Measurements from ENCODE around the gene UBXN1. TPM values are rescaled to one million over a fixed set of nuclear protein-coding genes. Genes with fewer than 3 reads are reported as not detected.
A peak's percentile ranks its signal among the peaks of the same experiment; 100 is the strongest.

UBXN1 gene
- total RNA-seq, 4 donors from 2014 or later = 135 to 196 (median 167) TPM

DNA sequence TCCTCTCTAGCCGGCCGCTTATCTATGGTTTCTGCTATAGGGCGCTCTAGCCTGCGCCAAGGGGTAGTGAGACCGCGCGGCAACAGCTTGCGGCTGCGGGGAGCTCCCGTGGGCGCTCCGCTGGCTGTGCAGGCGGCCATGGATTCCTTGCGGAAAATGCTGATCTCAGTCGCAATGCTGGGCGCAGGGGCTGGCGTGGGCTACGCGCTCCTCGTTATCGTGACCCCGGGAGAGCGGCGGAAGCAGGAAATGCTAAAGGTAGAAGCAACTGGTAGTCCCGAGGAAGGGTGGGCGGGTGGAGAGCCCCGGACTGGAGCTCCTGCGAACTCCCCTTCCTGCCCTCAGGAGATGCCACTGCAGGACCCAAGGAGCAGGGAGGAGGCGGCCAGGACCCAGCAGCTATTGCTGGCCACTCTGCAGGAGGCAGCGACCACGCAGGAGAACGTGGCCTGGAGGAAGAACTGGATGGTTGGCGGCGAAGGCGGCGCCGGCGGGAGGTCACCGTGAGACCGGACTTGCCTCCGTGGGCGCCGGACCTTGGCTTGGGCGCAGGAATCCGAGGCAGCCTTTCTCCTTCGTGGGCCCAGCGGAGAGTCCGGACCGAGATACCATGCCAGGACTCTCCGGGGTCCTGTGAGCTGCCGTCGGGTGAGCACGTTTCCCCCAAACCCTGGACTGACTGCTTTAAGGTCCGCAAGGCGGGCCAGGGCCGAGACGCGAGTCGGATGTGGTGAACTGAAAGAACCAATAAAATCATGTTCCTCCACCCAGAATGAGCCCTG lies 7.1 kb downstream of the UBXN1 start, which contains the start of the genes LBHD1 and UQCC3:
Gene LBHD1, minus strand, starts transcription at position 660 of the 782 bp plus-strand sequence. CDS start 2,236 bp downstream, outside the sequence.
Gene UQCC3, plus strand, starts transcription at position 66 of the 782 bp plus-strand sequence. Its CDS starts 73 bp downstream, at position 139.
- ATAC-seq (ENCODE audit: low FRiP score) (peak; percentile 79), DNase-seq (ENCODE audit: low spot score) (peak; percentile 43)
- TF ChIP-seq, protein P1, sequence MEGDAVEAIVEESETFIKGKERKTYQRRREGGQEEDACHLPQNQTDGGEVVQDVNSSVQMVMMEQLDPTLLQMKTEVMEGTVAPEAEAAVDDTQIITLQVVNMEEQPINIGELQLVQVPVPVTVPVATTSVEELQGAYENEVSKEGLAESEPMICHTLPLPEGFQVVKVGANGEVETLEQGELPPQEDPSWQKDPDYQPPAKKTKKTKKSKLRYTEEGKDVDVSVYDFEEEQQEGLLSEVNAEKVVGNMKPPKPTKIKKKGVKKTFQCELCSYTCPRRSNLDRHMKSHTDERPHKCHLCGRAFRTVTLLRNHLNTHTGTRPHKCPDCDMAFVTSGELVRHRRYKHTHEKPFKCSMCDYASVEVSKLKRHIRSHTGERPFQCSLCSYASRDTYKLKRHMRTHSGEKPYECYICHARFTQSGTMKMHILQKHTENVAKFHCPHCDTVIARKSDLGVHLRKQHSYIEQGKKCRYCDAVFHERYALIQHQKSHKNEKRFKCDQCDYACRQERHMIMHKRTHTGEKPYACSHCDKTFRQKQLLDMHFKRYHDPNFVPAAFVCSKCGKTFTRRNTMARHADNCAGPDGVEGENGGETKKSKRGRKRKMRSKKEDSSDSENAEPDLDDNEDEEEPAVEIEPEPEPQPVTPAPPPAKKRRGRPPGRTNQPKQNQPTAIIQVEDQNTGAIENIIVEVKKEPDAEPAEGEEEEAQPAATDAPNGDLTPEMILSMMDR (IDR thresholded peaks at IDR 0.05) = no peak

DNA sequence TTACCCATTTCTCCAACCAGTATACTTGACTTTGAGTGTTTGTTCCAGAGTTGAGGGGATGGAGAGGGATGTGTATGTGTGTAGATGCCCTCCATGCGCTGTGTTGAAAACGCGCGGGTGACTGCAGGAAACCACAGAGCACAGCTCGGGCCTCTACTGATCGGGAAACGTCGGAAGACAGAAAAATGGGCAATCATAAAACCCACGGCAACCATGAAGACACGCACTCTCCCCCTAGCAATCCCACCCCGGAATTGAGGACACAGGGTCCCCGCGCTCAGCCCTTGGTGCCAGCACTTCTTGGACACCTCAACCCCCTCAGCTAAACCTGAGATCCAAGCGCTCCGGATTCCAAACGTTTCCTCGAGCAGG lies 7.7 kb downstream of the UBXN1 start:
- TF ChIP-seq, protein P1 (IDR thresholded peaks at IDR 0.05) = no peak
- ATAC-seq (ENCODE audit: low FRiP score) = peak; percentile 12
- DNase-seq (ENCODE audit: low spot score) = no peak

DNA sequence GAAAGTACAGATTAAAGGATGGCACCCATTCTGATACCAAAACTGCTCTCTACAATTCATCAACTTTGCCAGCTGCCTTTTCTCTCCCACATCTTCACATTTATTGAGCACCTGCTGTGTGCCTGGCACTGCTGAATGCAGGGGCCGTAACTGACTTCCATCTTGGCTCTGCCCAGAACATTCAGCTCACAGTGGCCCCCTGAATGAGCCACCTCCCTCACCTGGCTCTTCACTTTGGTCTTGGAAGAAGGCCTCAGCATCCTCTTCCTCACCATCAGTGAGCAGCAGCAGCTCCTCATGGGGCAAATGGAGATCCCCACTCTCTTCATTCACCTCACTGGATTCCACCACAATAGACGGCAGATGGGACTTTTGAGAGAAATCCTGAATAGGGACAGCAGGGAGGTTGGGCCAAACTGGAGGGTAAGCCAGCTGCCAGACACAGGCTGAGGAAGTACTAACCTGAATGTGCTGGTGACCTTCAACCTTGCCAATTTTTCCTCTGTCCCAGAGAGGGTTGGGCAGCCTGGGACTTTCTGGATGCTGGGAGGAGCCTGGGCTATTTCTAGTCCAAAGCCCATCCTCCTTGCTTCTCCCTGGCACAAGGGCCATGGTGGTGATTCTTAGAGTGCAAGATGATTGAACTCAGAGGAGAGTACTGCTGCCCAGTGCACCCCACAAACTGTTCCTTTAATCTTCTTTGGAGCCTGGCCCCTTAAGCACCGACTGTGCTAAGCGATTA lies 9.3 kb downstream of the UBXN1 start:
- TF ChIP-seq, protein P1 (IDR thresholded peaks at IDR 0.05) = no peak
- no peak for ATAC-seq (ENCODE audit: low FRiP score)
- no peak for DNase-seq (ENCODE audit: low spot score)

DNA sequence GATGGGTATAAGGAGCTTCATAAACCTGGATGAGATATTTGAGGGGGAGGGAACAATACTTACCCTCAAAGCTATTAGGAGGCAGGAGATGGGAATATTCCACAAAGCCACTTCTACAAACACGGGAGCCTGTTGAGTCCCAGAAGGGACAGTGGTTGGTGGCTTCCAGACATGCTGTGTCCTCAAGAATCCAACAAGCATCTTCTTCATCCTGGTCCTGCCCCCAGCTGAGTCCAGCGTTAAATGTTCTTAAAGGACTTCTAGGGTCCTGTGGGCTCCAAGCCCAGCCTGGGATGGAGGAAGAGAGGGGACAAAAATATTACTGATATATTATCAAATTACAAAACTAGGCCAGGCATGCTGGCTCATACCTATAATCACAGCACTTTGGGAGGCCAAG lies 11.4 kb downstream of the UBXN1 start:
- DNase-seq (ENCODE audit: low spot score) (no peak), ATAC-seq (ENCODE audit: low FRiP score) (no peak)
- TF ChIP-seq, protein P1 (IDR thresholded peaks at IDR 0.05) = no peak

- TF ChIP-seq, protein P1 (IDR thresholded peaks at IDR 0.05) = no peak
- DNase-seq (ENCODE audit: low spot score) = no peak
- no peak for ATAC-seq (ENCODE audit: low FRiP score)
These were observed 12.5 kb downstream of the UBXN1 start for GRCh38 chr11:62666259-62666926.

DNA sequence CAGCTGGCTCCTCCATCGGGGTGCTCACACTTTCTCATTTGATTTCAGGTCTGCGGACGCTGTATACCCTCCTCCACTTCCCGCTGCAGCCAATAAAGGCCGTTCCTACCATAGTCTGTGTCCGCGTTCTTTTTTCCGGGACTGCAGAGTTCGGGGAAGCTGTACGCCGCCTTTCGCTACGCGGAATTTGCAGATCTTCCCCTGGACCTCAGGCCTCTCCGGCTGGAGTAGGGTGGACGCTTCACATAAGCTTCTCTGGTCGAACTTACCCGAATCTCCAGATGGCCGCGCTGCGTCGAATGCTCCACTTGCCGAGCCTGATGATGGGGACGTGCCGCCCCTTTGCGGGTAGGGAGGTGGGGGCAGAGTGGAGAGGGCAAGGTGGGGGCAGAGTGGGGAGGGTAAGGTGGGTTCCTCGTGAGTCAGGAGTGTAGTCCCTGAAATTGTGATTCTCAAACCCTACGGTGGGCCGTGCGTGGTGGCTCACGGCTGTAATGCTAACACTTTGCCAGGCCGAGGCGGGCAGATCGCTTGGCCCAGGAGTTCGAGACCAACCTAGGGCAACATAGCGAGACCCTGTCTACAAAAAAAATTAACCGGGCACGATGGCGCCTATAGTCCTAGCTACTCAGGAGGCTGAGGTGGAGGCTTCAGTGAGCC lies 13.1 kb downstream of the UBXN1 start:
- DNase-seq (ENCODE audit: low spot score) (no peak), ATAC-seq (ENCODE audit: low FRiP score) (peak; percentile 30)
- TF ChIP-seq, protein P1 (IDR thresholded peaks at IDR 0.05) = no peak

Measured in omental fat pad (tissue), 4 donors.